Vagina (tissue), 2 donors: ENCODE results near the gene NR2C1.

Experiments
- POLR2A ChIP-seq, 2 donors: fragments of 450-650 bp; IDR thresholded peaks; one replicate each; pipeline ENCODE4 v1.6.1; 2017; ENCODE audit warnings: antibody characterized with exemption in 2 of 2, mild to moderate bottlenecking in 2 of 2, moderate library complexity in 2 of 2
- TF ChIP-seq, protein P1 (sequence below), 3 experiments: fragments of 450-650 bp in 2 of 3; fragments of 200-600 bp in 1 of 3; sonication (generic) in 1 of 3; IDR thresholded peaks; one replicate each; pipeline ENCODE4 v1.5.1; 2017 to 2019; ENCODE audit warnings: antibody characterized with exemption in 3 of 3, mild to moderate bottlenecking in 2 of 3, moderate library complexity in 2 of 3

DNA sequence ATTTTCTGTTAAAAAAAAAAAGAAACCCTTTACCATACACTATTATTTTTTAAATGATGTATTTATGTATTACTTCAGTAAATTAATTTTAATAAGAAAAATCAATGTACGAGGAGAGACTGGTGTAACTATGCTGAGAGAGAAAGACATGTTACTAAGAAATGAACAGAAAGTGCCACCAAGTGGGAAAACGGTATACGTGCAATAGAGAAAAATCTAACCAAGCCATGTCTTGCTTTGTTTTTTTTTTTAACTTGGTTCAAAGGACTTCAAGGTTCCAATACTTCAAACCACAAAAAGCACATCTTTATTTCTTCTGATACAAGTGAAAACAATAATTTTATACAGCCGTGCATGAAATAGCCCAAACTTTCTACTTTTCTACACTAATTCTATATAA, 92.8 kb downstream of the NR2C1 start:
- TF ChIP-seq, protein P1, sequence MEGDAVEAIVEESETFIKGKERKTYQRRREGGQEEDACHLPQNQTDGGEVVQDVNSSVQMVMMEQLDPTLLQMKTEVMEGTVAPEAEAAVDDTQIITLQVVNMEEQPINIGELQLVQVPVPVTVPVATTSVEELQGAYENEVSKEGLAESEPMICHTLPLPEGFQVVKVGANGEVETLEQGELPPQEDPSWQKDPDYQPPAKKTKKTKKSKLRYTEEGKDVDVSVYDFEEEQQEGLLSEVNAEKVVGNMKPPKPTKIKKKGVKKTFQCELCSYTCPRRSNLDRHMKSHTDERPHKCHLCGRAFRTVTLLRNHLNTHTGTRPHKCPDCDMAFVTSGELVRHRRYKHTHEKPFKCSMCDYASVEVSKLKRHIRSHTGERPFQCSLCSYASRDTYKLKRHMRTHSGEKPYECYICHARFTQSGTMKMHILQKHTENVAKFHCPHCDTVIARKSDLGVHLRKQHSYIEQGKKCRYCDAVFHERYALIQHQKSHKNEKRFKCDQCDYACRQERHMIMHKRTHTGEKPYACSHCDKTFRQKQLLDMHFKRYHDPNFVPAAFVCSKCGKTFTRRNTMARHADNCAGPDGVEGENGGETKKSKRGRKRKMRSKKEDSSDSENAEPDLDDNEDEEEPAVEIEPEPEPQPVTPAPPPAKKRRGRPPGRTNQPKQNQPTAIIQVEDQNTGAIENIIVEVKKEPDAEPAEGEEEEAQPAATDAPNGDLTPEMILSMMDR (IDR thresholded peaks at IDR 0.05) = no peak
- TF ChIP-seq POLR2A (IDR thresholded peaks at IDR 0.05) = no peak
